Skin epidermis (tissue), 12 donors: ENCODE data around the gene RGS19.

Experiments used
- H3K27ac ChIP-seq, 21 experiments: fragments of 200-600 bp; sonication (generic) in 11 of 21; one replicate each; pipeline ENCODE4 v1.5.0; 2020; ENCODE audit warnings: mild to moderate bottlenecking in 3 of 21, inconsistent platforms in 2 of 21, moderate library complexity in 2 of 21
- H3K4me3 ChIP-seq, 7 experiments: fragments of 200-600 bp; sonication (generic) in 2 of 7; one replicate each; pipeline ENCODE4 v1.5.0; 2020; ENCODE audit warnings: inconsistent platforms in 2 of 7, mild to moderate bottlenecking in 2 of 7, moderate library complexity in 1 of 7

The RGS19 gene

DNA sequence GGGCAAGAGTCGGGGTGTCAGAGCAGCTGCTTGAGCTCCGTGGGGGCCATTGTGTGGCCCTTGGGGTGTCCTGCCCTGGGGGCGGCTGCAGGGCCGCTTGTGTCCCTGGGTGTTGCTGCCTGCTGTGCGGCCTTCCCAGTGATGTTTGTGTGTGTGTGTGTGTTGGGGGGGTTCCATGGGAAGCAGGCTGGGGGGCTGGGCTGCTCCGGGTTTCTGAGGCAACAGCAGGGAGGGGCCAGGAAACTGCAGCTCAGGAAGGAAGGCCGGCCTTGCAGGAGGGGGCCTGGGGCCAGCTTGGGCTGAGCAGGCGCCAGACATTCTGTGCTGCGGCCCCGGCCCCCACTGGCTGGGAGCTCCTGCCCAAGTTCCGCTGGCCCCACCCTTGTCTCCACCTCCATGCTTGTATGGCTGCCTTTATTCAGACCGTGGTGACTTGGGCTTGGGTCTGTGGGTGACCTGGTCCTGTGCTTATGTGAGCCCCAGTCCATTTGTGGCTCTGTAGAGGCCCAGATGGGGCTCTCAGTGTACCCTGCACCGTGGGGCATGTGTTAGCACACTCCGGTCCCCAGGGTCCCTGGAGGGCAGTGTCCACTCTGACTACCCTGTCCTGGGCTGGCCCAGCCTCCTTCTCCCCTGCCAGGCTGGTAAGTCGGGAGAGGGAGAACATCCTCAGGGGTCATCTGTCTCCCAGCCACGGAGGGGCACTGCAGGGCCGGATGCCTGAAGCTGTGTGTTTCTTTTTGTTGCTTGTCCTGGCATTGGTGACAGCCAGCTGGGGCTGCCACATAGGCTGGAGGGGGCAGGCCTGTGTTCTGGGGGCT lies 25.3 kb downstream of the RGS19 start:
- H3K27ac ChIP-seq: peak overlapping the region in 17 of 21 experiments; percentile 8 to 85 (median 47)
- H3K4me3 ChIP-seq: no peak overlapping the region

DNA sequence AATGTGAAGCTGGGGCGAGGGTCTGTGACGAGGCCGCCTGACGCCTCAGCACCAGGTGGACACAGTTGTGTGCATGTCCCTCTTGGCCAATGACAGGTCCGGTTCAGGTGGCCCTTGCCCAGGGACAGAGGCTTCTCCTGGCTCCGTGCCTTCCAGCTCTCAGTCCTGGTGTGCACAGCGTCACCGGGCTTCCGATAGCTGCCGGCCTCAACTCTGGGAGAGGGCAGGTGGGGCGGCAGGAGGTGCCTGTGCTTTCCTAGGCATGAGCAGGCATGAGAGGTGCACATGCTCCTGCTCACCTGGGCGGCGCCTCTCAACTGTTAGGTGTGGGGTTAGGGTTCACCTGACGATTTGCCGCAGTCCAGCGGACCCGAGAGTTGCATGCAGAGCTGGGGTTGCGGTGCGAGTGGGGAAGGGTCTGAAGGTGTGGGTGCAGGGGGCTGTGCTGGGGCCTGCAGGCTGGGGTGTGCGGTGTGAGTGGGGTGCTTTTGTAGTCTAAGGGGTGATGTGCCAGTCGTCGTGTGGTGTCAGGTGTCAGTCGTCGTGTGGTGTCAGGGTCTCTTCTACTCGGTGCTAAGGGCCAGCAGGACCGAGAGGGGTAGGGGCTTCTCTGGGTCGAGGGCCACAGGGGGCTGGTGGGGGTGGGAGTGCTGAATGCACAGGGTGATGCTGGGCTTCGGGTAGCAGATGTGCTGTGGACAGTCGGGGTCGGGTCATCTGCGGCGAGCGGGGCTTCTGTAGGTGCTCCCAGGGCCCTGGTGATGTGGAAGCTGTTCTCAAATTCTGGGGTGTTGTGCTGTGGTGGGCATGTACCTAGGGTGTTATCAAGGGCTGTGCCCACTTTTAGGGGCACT lies 26.1 kb downstream of the RGS19 start:
- peak overlapping the region in 16 of 21 experiments; percentile 5 to 85 (median 52) for H3K27ac ChIP-seq
- no peak overlapping the region for H3K4me3 ChIP-seq

DNA sequence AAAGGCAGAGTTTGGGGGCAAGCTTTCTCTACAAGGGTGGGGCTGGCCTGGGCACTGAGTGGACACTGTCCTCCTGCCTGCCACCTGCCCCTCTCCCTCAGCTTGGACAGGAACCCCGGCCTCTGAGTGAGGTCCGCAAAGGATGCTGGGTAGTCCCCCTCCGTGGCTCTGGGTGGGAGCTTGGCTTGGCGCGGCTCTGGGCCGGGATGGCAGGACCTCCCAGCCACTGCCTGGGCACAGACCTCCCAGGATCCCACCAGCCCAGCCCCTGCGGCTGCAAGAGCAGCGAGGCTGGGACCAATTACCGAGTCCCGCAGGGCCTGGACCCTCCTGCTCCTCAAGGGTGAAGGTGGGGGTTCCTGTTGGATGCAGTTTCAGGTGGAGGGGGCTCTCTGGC lies 27.0 kb downstream of the RGS19 start:
- H3K27ac ChIP-seq: peak overlapping the region in 19 of 21 experiments; percentile 1 to 85 (median 51)
- no peak overlapping the region for H3K4me3 ChIP-seq

DNA sequence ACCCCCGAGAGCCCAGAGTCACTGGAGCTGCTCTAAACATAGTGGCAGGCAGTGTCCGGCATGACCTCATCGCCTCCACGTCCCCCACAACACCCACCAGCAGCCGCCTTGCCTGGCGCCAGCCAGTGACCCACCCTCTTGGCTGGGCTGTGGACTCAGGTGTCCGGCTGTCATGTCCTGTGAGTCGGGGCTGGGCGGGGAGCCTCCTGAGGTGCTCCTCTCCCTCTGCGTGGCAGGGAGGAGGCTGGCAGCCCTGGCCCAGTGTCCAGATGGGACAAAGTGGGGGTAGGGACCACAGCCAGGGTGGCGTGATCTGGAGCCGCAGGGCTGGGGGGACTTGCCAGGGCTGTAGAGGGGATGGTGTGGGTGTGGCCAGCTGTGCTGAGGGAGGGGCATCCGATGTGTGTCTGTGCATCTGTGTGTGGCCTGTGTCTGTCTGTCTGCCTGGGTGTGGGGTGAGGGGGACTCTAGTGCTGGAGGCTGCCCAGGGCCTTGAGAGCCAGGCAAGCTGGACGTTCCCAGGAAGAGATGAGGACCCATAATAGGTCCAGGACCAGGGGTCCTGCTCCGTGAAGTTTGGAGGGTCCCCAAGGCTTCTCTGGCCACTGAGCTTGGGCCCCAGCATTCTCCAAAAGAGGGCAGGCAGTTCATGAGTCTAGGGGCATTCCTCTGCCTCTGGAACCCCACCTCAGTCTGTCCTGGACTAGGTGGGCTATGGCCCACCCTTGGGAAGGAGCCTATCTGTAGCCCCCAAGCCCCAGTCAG lies 27.6 kb downstream of the RGS19 start:
- Histone ChIP-seq H3K27ac (peak overlapping the region in 19 of 21 experiments; percentile 1 to 85 (median 55)), H3K4me3 (no peak overlapping the region)

DNA sequence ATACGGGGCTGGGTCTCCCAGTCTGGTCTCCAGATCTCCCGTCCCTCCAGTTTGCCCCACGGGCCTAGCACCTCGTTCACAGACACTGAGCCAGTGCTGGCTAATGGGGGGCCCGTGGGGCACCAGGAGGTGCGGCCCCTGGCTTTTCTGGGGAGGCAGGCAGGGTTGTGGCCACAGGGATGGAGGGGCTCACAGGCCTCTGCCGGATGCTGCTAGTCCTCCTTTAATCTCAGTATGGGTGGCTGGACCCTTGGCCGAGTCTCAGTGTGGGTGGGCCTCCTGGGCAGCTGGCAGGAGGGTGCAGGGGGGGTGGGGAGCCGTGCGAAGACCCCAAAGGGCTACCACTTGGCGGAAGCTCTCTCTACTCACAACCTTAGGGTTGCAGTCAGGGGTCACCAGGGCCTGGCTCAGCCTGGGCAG lies 28.3 kb downstream of the RGS19 start:
- Histone ChIP-seq H3K4me3 (no peak overlapping the region), H3K27ac (peak overlapping the region in 17 of 21 experiments; percentile 5 to 85 (median 56))

DNA sequence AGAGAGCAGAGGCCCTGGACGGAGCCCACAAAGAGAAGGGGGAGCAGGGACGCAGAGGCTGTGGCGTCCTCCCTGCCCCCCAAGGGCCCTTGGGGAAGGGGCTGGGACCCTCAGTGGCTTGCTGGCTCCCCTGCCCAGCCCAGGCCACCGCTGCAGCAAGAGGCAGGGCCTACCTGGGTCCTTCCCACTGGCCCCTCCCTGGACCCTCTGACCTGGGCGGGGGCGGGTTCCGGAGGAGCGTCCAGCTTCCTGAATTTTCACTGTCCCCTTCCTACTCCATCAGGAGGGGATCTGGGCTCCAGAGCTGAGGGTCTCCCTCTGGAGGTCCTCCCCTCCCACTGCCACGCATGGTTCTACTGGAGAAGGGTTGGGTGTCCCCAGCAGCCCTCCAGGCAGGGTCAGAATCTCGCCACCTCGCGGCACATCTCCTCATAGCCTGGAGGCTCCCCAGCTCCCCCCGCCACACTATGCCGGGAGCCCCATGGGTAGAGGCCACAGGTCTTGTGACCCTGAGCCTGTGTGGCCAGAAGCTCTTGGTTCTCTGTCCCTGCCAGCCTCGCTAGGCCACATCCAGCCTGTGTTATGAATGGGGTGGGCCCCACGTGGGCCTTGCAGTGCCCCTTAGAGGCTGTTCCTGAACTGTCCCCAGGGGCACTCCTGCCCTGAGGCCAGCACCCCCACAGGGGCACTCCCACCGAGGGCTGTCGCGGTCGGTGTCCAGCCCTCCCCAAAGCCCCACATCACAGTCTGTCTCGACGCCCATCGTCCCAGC lies 28.9 kb downstream of the RGS19 start:
- Histone ChIP-seq H3K27ac (peak overlapping the region in 18 of 21 experiments; percentile 13 to 85 (median 61)), H3K4me3 (peak overlapping the region in 4 of 7 experiments; percentile 24 to 52 (median 31))

DNA sequence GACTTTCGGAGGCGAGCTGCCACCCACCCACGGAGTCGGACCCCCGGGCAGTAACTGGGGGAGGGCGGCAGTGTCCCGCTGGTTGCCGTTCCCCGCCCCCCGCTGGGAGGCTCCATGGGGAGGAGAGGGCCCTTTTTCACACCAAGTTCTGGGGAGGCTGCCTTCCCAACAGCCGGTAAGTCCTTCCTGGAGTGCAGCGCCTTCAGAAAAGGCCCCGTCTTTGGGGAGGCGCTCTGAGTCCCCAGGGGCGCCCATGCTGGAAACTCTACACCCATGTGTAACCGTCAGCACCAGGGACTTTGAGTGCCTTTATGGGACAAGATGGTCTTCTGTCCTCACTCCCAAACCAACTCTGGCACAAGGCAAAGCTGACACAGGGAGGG lies 29.4 kb downstream of the RGS19 start:
- Histone ChIP-seq H3K27ac (peak overlapping the region in 18 of 21 experiments; percentile 13 to 85 (median 58)), H3K4me3 (peak overlapping the region in 4 of 7 experiments; percentile 24 to 52 (median 31))

DNA sequence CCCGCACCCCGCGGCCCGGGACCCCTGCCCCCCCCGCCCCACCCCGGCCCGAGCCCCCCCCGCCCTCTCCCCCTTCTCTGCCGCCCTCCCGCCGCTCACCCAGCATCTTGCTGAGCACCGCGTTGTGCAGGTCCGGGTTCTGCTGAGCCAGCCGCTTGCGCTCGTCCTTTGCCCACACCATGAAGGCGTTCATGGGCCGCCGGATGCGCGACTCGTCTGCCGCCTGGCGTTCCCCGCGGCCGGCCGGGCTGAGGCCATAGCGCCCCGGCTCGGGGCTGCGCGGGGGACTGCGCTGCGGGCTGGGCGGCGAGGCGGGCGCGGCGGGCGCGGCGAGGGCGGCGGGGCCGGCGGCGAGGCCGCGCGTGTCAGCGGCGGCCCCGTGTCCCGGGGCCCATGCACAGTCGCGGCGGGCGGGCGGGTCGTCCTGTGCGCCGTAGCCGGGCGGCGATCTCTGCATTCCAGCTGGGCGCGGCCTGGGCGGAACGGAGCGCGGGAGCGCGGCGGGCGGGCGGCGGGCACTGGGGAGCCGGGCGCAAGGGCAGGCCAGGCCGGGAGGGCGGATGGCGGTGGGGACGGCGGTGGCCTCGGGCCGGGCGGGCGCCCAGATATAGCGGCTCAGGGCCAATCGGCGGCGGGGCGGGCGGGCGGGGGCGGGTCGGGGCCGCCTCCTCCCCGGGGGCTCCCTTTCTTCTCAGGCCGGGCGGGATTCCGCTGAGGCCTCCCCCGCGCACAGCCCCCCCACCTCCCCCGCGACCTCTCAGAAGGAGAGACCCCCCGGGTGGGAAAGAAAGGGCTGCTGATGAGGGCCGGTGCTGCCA lies 30.0 kb downstream of the RGS19 start, which contains the start of gene SOX18:
Gene SOX18, minus strand, starts transcription at position 580 of the 818 bp plus-strand sequence. Its CDS starts 123 bp downstream, at position 457.
- Histone ChIP-seq H3K27ac (peak within 1 kb of the TSS in 19 of 21 experiments; percentile 8 to 85 (median 62)), H3K4me3 (peak within 1 kb of the TSS; percentile 24 to 52 (median 27))

DNA sequence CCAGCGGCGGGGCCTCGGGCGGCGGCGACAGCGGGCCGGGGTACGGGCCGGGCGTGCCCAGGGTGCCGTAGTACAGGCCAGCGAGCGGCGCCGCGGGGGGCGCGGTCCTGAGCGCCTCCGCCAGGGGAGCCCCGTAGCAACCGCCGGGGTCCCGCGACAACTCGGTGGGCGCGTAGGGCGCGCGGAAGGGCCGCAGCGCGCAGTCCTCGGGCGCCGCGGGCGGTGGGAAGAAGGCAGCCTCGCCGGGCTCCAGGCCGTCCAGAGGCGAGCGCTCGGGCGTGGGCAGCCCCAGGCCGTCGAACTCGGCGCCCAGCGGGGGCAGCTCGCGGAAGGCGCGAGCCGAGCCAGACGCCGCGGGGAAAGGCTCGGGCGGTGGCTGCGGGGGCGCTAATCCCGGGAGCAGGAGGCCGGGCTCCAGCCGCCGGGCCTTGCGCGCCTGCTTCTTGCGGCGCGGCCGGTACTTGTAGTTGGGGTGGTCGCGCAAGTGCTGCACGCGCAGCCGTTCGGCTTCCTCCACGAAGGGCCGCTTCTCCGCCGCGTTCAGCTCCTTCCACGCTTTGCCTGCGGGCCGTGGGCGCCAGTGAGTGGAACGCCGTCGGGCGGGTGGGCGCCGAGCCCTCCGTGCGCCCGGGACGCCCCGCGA lies 30.8 kb downstream of the RGS19 start:
- H3K4me3 ChIP-seq: peak overlapping the region; percentile 24 to 52 (median 27)
- H3K27ac ChIP-seq: peak overlapping the region in 9 of 21 experiments; percentile 6 to 77 (median 43)

DNA sequence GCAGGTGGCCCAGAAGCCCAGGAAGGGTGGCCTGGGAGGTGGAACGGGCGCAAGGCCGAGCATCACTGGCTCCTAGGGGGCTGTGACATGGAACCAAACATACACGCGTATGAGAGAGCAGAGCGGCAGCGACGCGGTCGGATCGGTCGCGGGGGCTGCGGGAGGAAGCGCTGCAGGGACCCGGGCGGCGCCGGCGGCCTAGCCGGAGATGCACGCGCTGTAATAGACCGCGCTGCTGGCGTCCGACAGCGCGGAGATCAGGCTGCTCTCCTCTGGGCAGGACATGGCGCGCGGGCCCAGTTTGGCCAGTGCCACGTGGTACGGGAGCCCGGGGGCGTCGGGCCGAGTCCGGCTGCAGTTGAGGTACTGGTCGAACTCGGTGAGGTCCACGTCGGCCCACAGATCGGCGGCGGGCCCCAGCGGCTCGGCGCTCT lies 31.3 kb downstream of the RGS19 start:
- peak overlapping the region in 7 of 21 experiments; percentile 6 to 77 (median 58) for H3K27ac ChIP-seq

DNA sequence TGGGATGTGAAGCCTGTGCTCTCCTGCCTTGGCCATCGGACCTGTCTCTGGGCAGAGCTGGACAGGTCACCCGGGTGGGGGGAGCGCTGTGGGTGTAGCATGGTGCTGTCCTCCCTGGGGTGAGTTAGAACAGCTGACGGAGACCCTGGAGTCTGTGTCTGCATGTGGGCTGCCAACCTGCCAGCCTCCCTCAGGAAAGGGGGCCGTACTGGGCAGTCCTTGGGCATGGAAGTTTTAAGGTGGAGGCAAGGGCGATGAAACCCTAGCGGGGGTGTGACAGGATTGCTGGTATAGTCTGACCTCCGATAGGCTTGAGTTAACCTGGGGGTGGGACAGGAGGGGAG lies 32.3 kb downstream of the RGS19 start:
- Histone ChIP-seq H3K27ac (peak overlapping the region in 4 of 21 experiments; percentile 34 to 77 (median 64)), H3K4me3 (peak overlapping the region; percentile 6 to 52 (median 27))

More for the DNA sequence above, 31.3 kb downstream of the RGS19 start:
- peak overlapping the region; percentile 24 to 52 (median 27) for H3K4me3 ChIP-seq

DNA sequence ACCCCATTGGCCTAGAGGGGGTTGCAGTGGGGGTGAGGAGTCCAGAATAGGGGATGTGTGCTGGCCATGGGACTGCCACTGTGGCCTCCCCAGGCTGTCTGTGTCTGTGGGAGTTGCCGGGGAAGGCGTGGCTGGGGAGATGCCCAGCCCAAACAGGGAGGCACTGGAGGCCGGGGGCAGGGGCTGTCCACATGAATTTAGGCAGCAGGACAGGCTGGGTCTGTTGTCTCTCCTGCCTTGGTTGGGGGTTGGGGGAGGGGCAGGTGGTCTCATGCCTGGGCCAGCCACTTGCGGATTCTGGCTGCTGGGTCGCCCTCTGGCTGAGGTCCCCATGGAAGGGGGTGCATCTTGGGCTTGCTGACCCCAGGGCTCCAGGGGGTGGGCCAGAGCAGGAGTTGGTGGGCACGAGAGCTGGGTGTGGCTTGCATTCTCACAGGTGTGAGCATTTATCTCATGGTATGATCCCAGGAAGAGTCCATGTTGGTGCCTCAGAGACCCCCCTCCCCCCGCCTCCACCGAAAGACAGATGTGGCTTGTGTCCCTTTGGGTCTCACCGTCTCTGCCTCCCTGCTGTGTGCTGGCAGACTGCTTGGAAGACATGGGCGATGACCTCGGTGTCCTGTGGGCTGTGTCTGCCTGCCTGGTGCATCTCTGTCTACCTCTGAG lies 33.8 kb downstream of the RGS19 start:
- H3K27ac ChIP-seq: peak overlapping the region in 3 of 21 experiments; percentile 9 to 77 (median 52)
- H3K4me3 ChIP-seq: no peak overlapping the region

DNA sequence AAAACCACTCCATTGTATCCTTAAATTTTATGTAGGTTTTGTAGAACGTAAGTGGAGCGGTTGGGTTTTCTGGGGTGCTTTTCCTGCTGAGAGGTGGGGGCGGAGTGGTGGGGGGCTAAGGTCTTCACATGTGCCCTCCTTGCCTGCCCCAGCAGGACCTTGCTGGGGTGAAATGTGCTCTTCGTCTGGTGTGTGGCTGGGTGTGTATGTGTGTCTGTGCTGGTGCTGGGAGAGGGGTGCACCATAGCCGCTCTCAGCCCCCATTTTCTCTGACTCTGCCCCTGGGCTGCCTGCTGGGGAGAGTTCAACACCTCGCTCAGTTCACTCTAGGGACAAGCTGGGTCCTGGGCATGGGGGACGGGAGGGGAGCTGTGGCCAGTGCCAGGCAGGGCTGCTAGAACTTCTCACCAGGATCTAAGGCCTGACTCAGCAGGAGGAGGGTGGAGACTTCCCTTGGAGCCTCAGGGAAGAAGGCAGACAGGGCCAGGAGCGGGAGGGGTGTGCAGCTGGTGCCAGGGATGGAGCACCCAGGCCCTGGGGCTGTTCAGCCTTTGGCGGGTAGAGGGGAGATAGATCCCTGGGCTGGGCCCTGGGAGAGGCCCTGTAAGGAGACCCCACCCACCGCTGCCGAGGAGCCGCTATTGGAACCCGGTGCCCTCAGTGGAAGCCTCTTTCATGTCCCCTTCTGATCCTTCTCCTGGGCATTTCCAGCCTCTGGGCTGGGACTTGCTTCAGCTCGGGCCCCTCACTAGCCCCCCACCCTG lies 34.7 kb downstream of the RGS19 start:
- H3K4me3 ChIP-seq: no peak overlapping the region
- H3K27ac ChIP-seq: peak overlapping the region in 6 of 21 experiments; percentile 37 to 77 (median 45)

DNA sequence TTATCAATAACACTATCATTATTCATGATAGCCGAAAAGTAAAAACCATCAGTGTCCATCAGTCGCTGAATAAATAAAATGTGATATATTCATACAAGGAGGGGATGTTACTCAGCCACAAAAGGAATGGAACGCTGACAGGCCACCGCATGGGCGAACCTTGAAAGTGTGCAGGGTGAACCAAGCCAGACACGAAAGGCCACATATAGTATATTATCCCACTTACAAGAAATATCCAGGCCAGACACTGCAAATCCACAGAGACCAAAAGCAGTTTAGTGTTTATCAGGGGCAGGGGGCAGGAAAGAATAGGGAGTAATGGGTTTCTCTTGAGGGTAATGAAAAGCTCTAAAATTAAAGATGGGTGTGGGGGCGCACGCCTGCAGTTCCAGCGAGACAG lies 35.5 kb downstream of the RGS19 start:
- Histone ChIP-seq H3K27ac (peak overlapping the region in 1 of 21 experiments; percentile 77), H3K4me3 (no peak overlapping the region)

DNA sequence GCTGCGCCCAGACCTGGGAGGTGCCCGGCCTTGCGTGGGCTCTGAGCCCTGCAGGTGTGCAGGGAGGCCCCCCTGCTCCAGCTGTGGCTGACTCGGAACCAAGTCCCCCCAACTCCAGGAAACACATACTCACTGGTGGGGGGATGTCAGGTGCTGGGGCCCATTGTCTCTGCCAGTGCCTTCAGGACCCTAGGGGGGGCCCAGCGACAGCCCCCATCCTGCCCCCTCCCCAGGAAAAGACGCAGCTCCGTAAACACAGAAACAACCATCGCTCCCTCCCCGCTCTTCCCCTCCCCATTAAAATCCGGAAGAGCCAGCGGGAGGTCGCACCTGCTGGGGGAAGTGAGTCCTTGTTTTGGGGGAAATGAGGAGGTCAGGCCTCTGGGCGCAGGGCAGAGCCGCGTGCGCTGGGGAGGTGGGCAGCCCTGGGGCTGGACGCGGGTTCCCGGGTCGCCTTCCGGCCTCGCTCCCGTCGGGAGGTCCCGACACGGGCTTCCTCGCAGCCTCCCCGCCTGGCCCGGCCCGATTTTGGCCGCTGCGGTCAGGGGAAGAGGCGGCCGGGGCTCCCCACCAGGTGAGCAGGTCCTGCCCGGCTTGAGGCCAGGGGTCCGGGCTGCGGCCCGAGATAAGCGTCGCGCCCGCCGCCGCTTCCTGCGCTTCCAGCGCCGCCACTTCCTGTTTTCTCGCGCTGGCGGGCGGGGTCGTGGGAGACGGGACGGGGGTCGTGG lies 37.1 kb downstream of the RGS19 start:
- Histone ChIP-seq H3K4me3 (peak overlapping the region; percentile 32 to 44 (median 35)), H3K27ac (peak overlapping the region in 20 of 21 experiments; percentile 40 to 91 (median 79))
